ENCODE data around the gene ZDHHC4.

Gene ZDHHC4

GRCh38 chr7:6614953-6615722 lies 37.9 kb downstream of the ZDHHC4 start, which contains the start of gene ZNF853:
Gene ZNF853 (plus strand): TSS chr7:6615610. CDS start chr7:6616175, 565 bp downstream.
- no peak within 1 kb of the TSS for H3K4me2 ChIP-seq
- no peaks in the 10 kb centered on the region for H3K36me3 ChIP-seq (ENCODE audit: insufficient read depth)
- H3K27ac ChIP-seq, result no peak within 1 kb of the TSS
- peaks cover 11% of the 10 kb centered on the region for H3K4me1 ChIP-seq (ENCODE audit: low read depth, poor library complexity, severe bottlenecking)
- H3K4me3 ChIP-seq (IDR thresholded peaks at IDR 0.05; ENCODE audit: insufficient read depth, low read depth, low read length), result no peak within 1 kb of the TSS
- no peak within 1 kb of the TSS for H2AFZ ChIP-seq (ENCODE audit: low read depth)
- H3K27me3 ChIP-seq (ENCODE audit: insufficient read depth, low read depth), result no peaks in the 10 kb centered on the region
- TF ChIP-seq CTCF (conservative IDR thresholded peaks at IDR 0.05; ENCODE audit: low read depth, low read length), result no peak
- H3K79me2 ChIP-seq (ENCODE audit: insufficient read depth, low read depth), result no peaks in the 10 kb centered on the region
- H4K20me1 ChIP-seq (ENCODE audit: insufficient read depth), result no peaks in the 10 kb centered on the region
- no peak within 1 kb of the TSS for H3K9ac ChIP-seq

- Histone ChIP-seq H3K36me3 (ENCODE audit: insufficient read depth) (no peaks in the 10 kb centered on the region), H3K4me3 (IDR thresholded peaks at IDR 0.05; ENCODE audit: insufficient read depth, low read depth, low read length) (no peak overlapping the region), H2AFZ (ENCODE audit: low read depth) (no peak overlapping the region), H3K4me1 (ENCODE audit: low read depth, poor library complexity, severe bottlenecking) (peaks cover 19% of the 10 kb centered on the region), H3K27ac (no peak overlapping the region), H3K79me2 (ENCODE audit: insufficient read depth, low read depth) (no peaks in the 10 kb centered on the region), H3K4me2 (no peak overlapping the region), H3K9ac (no peak overlapping the region), H3K27me3 (ENCODE audit: insufficient read depth, low read depth) (no peaks in the 10 kb centered on the region), H4K20me1 (ENCODE audit: insufficient read depth) (no peaks in the 10 kb centered on the region)
- TF ChIP-seq CTCF (conservative IDR thresholded peaks at IDR 0.05; ENCODE audit: low read depth, low read length), result no peak
These were observed 38.7 kb downstream of the ZDHHC4 start for GRCh38 chr7:6615723-6616555.

GRCh38 chr7:6616854-6617643 lies 39.8 kb downstream of the ZDHHC4 start:
- H3K4me2 ChIP-seq, result no peak overlapping the region
- no peak for TF ChIP-seq CTCF (conservative IDR thresholded peaks at IDR 0.05; ENCODE audit: low read depth, low read length)

GRCh38 chr7:6618621-6619020 lies 41.4 kb downstream of the ZDHHC4 start:
- peaks cover 27% of the 10 kb centered on the region for H3K4me1 ChIP-seq (ENCODE audit: low read depth, poor library complexity, severe bottlenecking)
- no peaks in the 10 kb centered on the region for H3K79me2 ChIP-seq (ENCODE audit: insufficient read depth, low read depth)
- no peak overlapping the region for H3K4me2 ChIP-seq
- no peaks in the 10 kb centered on the region for H3K36me3 ChIP-seq (ENCODE audit: insufficient read depth)
- H3K4me3 ChIP-seq (IDR thresholded peaks at IDR 0.05; ENCODE audit: insufficient read depth, low read depth, low read length), result no peak overlapping the region
- no peak overlapping the region for H3K9ac ChIP-seq
- H3K27ac ChIP-seq, result no peak overlapping the region
- H3K27me3 ChIP-seq (ENCODE audit: insufficient read depth, low read depth), result no peaks in the 10 kb centered on the region
- no peak overlapping the region for H2AFZ ChIP-seq (ENCODE audit: low read depth)
- H4K20me1 ChIP-seq (ENCODE audit: insufficient read depth), result no peaks in the 10 kb centered on the region
- TF ChIP-seq CTCF (conservative IDR thresholded peaks at IDR 0.05; ENCODE audit: low read depth, low read length), result no peak

More at GRCh38 chr7:6616854-6617643, 39.8 kb downstream of the ZDHHC4 start:
- H4K20me1 ChIP-seq (ENCODE audit: insufficient read depth), result no peaks in the 10 kb centered on the region
- H2AFZ ChIP-seq (ENCODE audit: low read depth), result no peak overlapping the region
- H3K4me1 ChIP-seq (ENCODE audit: low read depth, poor library complexity, severe bottlenecking), result peaks cover 27% of the 10 kb centered on the region
- H3K79me2 ChIP-seq (ENCODE audit: insufficient read depth, low read depth), result no peaks in the 10 kb centered on the region
- H3K36me3 ChIP-seq (ENCODE audit: insufficient read depth), result no peaks in the 10 kb centered on the region
- no peaks in the 10 kb centered on the region for H3K27me3 ChIP-seq (ENCODE audit: insufficient read depth, low read depth)
- H3K4me3 ChIP-seq (IDR thresholded peaks at IDR 0.05; ENCODE audit: insufficient read depth, low read depth, low read length), result no peak overlapping the region
- H3K9ac ChIP-seq, result no peak overlapping the region
- no peak overlapping the region for H3K27ac ChIP-seq

Measured in KMS-11 (cell line).